Left lobe of liver (tissue), 2 donors: Measurements from ENCODE around the gene PHACTR1. TPM values are rescaled to one million over a fixed set of nuclear protein-coding genes. Genes with fewer than 3 reads are reported as not detected.

ENCODE experiments used
- ATAC-seq: fragments of 200-7000 bp; cut with Tn5 transposase; one replicate; pipeline ENCODE4 v1.9.1; 2020; ENCODE audit warnings: mild to moderate bottlenecking, moderate library complexity
- DNase-seq: peaks from one replicate; pipeline ENCODE4 v3.0.0-alpha.2; 2020; ENCODE audit warnings: low spot score
- total RNA-seq: library from RNA; stranded (reverse); gene quantifications from one replicate; pipeline ENCODE4 v1.2.1, GENCODE V29; 2021
- donor health status: DM: no; HTN: no; CAD: no; lungs with moderate emphysema.
- donor health status: DM: no; HTN: yes; CAD: no.

Gene PHACTR1
- total RNA-seq, 1 donor from 2014 or later: 0.68 TPM

DNA sequence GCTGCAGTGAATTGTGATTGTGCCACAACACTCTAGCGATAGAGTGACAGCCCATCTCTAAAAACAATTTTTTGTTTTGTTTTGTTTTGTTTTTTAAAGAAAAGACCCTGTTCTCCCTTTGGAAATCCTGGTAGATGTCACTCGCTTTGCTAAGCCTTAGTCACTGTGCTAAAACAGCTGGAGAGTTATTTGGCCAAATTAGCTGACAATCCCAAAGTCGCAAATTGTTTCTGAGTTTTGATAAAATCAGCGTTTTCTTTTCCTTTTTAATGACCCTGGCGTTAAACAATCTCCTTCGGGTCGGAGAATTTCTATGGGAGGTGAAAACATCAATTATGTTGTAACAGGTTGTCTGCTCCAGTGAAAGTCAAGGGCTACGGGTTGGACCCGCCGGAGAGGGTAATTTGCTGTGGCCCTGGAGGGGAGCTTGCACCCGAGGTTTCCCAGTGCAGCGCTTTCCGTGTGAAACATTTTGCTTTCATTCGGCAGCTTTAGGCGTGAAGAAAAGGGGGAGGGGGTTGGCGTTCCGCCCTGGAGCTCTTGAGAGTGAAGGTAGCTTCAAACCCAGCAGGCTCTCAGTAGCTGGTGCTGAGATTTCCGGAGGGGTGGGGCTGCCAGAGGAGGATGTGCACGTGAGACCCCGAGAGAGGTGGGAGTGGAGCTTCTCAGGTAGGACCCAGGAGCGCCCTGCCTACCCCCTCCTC is 296.6 kb downstream of the PHACTR1 start:
- DNase-seq (no peak), ATAC-seq (peak; percentile 28)

DNA sequence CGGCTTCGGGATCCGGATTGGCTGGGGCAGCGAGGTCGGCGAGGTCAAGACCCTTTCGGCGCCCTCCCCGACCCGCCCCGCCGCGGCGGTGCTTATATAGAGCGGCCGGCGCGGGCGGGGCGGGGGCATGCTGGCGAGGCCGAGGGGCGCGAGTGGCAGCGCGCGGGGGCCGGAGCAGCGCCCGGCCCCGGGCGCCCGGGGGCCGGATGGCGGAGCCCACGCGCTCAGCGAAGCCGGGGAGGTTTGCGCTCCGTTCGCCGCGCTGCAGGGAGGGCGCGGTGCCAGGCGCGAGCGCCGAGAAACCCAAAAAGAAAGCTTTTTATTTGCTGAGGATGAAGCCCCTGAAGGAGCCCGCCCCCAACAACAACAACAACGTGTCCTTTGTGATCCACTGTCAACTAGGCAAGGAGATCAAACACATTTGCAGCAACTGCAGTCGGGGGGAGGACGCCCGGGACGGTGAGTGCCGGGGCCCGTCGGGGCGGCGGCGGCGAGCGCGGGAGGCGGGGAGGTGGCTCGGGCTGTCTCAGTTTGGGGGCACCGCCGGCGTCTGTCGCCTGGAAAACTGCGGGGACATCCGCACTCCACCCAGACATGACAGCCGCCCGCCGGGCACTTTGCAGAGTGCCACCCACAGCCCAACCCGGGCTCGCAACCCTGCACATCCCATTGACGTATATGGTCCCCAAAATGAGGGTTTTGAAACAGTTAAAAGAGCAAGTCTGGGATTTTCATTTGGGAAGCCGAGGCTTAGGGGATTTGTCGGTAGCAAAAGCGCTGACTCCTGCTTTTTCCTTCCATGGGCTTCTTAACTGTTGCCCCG is 297.3 kb downstream of the PHACTR1 start:
- no peak for DNase-seq
- ATAC-seq: peak; percentile 36

DNA sequence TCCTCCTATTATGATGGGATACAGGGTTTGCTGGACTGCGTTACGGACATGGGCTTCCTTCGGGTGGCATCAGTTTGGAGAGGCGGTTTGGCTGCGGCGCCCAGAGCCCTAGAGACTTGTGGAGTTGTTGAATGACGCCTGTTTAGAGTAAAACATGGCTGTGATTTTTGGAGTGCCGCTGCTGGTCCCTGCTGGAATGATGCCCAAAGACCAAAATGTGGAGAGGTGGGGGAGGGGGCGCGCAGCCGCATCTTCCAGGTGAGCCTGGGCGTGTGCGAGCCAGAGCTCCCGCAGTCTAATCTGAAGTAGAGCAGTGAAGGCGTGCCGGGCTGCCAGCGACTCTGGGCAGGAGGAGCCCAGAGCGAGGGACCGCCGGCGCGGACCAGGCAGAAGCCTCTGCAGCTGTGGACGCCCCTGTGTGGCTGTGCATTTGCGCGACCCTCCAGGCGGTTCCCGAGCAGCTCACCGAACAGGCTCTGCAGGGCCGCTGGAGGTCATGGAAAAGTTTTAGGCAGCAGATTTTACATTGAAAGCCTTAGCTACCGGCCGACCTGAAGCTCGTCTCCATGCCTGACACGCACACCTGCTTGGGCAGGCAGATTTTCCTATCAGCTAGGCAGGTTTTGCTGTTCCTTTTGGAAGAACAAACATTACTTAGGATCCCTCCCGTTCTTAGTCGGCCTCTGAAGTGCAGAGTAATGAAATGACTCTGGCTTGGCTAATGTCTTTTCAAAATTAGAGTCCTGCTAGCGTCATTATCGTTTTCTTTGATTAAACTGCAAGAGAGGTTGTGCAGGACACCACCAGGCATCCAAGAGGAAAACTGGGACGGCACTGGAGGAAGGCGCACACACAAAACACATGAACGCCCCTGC is 298.2 kb downstream of the PHACTR1 start:
- ATAC-seq (peak; percentile 44), DNase-seq (no peak)

DNA sequence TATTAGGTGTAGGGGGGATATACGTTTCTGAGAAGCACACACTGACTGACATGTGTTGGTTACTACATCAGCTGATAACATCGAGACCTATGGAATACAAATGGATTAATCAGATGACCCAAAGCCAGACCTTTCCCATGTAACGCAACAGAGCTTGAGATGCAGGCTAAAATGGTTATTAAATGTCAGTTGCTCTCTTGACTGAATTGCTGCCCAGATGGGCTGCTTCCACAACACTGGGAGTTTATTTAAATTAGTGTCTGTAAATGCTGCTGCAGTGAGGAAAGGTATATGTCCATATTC is 298.8 kb downstream of the PHACTR1 start:
- DNase-seq (no peak), ATAC-seq (no peak)

DNA sequence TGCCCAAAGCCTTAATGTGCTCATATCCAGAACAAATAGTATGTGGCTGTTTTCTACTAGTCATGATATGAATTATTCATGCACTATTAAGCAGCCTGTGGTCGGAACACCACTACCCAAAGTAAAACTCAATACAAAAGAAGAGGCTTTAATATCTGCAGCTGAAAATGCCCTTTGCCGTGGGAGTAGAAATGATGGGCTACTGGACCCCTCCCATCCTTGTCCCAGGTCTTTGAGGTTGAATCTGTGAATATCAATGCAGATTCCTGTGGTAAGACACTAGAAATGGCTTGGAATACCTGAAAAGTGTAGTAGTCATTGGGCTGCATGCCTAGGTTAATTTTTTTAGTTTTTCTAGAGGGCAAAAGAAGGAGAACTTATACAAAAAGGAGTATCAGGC is 308.0 kb downstream of the PHACTR1 start:
- ATAC-seq (no peak), DNase-seq (no peak)

DNA sequence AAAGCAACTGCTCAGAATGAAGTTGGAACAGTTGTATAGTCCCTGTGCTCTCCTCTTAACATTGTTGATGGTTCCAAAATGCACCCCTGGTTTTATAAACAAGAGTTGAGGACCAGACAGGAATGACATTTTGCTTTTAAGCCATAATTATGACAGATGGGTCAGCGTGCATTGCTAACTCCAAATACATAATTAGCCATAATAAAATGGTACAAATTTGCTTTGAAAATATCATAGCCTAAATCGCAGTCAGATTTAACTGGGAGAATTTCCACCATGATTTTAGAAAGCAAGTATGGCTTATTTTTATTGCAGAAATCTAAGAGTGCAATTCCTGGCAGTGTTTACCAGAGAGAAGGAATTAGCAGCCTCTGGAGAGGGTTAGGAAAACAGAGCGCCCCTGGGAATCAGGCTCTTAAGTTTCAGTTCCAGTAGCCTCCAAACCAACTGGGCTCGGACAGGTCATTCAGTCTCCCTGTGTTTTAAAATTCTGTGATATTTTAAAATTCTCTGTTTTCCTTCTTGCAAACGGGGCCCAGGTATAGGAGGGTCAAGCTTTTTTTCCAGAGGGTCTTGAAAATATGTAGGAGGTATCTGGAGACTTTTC is 309.4 kb downstream of the PHACTR1 start:
- ATAC-seq (no peak), DNase-seq (no peak)

DNA sequence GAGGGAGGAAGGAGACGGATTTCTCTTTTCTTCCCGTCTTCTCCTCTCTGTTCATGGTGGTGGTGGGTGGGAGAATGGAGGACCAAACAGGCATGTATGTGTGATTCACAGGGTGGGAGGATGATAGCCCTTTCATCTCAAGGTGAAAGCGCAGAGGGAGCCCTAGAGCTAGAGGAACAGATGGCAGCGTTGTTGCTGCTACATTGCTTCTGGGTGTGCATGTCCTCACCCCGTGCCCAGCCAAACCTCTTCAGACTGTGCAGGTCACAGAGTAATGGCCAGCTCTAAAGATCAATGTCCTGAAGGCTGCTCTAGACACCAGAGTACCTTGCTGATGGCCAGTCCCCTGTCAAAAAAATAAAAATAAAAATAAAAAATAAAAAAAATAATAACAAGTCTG is 310.0 kb downstream of the PHACTR1 start:
- ATAC-seq (no peak), DNase-seq (no peak)

DNA sequence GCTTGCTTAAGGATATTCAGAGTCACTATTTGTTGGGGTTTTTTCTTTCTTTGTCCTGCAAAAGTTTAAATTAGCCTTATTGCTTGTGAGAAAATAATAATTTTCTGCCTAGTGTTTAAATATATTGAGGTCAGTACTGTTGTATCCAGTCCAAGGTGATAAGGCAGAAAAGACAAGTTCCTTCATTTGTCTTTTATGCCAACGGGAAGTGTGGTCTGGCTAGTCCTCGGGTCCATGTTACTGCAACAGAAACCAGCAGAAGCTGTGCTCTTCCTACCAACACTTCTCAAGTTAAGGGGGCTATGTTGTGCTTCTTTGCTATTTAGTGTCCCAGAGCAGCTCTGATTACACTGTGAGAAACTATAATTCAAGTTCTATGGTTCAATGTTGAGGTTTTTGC is 310.6 kb downstream of the PHACTR1 start:
- no peak for ATAC-seq

DNA sequence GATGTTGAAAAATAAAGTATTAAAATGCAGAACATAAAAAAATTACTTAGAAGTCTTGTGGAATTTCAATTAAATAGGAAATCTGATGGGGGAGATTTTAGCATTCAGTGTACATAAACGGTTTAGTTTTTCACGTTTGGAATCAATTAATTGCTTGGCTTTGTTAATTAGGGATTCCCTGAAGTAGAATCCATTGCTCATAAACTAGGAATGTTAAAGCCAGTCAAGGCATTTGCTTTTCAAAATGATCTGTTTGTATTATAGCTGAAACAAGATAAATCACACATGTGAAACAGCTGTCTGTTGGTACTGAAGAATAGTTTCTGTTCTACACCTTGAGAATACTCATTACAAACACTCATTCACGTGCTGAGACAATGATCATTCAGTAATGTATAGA is 313.8 kb downstream of the PHACTR1 start:
- DNase-seq: no peak
- ATAC-seq: no peak

More for the DNA sequence above, 310.6 kb downstream of the PHACTR1 start:
- DNase-seq: no peak

DNA sequence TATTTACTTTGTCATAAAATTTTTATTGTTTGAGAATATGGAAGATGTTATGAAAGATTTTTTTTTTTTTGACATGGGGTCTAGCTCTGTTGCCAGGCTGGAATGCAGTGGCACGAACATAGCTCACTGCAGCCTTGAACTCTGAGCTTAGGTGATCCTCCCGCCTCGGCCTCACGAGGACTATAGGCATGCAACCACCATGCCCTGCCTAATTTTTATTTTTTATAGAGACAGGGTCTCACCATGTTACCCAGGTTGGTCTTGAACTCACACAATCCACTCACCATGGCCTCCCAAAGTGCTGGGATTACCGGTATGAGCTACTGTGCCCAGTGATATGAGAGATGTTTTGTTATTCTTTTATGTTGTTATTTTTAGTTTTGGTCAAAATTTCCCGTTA is 316.0 kb downstream of the PHACTR1 start:
- ATAC-seq: no peak
- no peak for DNase-seq

DNA sequence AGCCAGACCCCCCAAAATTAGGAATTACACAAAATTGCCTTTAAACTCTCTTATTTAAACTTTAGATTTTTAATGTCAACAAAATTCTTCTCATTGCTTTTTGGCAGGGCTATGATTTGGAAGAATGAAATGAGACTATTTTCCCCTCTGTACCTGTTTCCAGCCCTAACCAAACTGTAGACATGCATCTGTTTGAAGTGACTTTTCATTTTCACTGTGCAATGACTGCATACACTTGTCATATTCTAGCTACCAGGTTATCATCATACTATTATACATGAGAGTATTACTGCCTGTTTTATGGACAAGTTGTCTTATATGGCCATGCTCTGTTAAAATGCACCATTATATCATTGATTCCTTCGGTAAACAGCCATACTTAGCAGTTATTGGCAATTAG is 316.6 kb downstream of the PHACTR1 start:
- DNase-seq: no peak

DNA sequence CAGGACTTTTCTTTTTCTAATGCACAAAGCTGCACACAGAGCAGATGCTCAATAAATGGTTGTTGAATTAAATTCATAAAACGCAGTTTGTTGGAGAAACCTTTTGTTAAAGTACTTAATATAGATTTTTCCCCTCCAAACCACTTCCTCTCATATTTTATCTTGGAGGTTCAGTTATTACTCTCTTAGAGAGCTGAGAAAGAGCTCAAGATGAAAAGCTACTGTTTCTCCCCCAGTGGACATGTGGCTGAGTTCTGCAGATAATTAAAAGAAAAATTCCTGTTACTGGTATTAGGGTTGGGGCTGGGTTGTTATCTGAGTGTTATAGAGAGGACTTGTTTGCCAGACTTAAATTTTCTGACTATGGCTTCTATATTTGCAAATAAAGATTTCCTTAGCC is 317.7 kb downstream of the PHACTR1 start:
- DNase-seq: no peak
- ATAC-seq: no peak

More for the DNA sequence above, 316.6 kb downstream of the PHACTR1 start:
- ATAC-seq: no peak

DNA sequence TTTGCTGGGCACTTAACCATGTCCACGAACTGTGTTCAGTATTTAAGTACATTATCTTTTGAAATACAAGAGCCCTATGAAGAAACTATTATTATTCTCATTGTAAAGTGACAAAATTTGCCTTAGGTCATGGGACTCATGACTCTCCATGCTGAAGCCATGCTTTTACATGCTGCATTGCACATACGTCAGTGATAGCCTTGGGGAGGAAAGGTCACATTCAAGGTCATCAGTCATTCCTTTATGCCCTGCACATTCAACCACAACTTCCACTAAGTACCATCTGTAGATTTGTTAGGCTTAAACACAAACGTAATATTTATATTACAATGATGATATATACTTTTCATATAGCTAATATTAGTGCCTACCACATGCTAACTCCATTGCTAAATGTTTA is 319.0 kb downstream of the PHACTR1 start:
- ATAC-seq (no peak), DNase-seq (no peak)

DNA sequence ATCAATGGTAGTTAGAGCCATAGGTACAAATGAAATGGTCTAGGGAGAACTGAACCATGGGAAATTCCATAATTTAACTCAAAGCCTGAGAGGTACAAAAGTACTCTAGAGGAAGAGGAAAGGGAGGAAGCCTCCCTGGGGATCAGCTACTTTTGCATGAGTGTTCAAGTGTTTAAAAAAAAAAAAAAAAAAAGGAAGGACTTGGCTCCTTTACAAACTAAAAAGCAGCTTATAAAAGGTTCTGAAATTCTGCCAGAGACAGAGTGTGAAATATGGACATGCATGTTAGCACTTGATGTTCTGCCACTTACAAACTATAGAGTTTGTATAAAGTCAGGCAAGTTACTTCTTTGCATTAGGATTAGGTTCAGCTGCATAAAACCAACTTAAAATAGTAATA is 321.7 kb downstream of the PHACTR1 start:
- DNase-seq (no peak), ATAC-seq (no peak)

DNA sequence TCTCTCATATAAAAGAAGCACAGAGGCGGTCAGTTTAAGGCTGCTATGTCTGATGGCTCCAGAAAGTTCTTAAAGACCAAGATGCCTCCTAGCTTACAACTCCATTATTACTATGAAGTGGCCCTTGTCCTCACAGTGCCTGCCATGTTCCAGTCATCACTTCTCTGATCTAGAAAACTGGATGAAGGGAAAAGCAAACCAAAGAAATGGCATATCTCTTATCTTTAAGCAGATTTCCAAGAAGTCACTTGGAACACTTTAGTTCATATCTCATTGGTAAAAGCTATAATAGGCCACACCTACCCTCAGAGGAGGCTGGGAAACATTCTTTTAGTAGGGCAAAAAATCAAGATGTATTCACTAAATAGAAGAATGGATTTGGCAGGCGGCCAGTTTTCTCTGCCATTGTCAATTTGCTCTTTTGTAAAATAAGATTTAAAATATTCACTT is 322.2 kb downstream of the PHACTR1 start:
- DNase-seq (no peak), ATAC-seq (no peak)

DNA sequence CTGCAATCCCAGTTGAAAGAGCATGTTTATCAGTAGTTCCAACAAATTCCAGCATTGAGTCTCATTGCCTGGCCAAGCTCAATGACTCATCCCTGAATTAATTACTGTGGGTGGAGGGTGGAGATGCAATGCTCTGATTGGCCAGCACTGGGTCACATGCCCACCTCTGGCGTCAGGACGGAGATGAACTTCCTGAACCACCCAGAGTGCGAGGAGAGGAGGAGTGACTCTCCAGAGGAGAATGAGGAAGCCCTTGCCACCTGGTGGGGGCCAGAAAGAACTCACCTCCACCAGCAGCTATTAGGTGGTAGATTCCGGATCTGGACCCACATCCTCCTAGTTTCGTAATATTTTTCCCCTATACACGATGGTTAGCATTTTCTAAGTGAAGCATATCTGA is 327.8 kb downstream of the PHACTR1 start:
- ATAC-seq (no peak), DNase-seq (no peak)

DNA sequence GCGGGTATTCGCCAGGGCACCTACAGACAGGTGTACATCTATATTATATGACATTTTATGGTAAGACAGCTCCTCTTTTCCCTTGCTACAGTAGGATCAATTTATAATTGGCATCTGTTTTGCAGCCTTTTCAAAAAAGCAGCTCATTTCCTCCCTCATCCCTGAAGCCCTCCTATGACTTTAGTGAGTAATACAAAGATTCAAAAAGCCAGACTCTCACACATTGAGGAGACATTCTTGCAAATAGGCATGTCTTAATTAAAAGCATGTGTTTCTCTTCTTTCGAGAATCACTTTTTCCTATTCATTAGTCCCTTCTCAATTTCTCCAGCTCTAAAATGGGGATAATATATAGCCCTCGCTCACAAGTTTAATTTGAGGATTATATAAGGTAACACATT is 328.3 kb downstream of the PHACTR1 start:
- DNase-seq: no peak
- no peak for ATAC-seq

DNA sequence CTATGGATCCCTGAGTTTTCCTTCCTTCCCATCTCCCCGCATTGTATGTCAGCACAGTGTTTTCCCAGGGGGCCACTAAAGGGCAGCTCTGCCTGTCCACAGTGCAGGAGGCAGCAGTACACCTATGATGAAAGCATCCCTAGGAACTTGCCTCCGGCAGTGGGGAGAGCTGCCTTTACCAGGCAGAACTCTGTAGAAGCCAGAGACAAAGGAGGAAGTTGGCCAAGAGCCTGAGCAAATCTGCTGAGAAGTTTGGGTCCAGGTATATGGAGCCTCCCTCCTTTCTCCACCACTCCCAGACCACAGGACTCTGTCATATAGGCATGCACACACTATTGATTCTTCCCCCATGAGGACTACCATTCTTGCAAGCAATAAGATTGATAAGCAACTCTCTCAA is 329.1 kb downstream of the PHACTR1 start:
- ATAC-seq (no peak), DNase-seq (no peak)

DNA sequence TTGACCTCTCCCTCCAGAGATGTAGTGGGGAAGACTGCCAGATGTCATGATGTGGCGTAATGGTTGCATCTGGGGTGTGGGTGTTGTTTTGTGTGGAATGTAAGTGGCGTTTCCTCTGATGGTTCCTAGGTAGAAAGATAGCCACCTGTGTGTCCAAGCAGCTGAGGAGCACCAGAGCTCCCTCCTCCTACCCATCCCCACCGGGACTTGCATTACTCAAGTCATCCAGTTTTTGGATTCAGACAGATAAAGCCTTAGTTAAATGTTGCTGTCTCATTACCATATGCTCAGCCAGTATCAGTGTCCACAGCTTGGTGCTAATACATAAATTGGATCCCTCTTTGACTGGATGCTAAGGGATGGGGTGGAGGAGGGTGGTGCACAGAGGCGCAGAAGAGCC is 329.5 kb downstream of the PHACTR1 start:
- DNase-seq: no peak
- ATAC-seq: no peak

DNA sequence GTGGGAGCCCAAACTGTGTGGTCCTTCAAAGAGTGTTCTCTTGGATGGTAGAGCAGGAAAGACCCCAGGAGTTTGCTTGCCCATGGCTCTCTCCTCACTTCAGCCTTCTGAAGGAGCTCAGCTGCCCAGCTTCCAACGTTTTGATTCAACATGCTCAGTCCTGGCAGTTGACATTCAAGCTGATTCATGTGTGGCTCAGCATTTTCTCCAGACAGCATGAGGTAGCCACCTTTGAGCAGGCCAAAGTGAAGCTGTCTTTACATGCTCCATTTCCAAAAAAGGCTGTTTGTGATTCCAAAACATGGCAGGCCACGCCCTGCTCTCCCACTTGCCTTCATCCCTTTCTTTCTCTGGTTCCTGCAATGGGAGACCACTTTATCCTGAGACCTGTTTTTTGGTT is 331.5 kb downstream of the PHACTR1 start:
- ATAC-seq: no peak
- DNase-seq: no peak

DNA sequence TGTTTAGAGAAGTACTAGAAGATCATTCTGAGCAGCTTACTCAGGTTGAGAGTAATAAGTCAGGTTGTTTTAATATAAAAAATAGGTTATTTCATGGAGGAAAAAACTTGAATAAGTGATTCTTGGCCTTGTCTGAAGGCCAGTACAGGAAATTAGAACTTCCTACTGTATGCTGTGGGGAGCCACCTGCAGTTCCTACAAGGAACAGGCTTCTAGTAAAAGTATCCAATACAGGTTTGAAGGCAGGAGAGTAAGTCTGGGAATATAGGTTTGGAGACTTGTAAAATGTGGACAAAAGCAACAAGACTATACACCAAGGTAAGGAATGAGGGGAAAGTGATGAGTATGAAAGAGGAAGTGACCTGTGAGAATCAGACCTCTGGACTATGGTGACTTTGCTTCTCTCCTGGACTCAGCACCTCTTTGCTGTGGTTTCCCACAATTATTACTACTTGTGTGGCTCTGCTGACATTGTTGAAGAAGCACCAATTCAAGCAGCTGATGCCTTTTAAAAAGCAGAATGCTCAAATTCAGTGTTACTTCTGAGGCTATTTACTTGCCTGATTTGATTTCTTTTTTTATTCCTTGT is 333.2 kb downstream of the PHACTR1 start:
- no peak for DNase-seq
- no peak for ATAC-seq
